GM23338 (cell line): ENCODE results near the gene HBZ. TPM values are rescaled to one million over a fixed set of nuclear protein-coding genes. Genes with fewer than 3 reads are reported as not detected.
A peak's percentile ranks its signal among the peaks of the same experiment; 100 is the strongest.

ENCODE experiments used
- ATAC-seq: fragments of 200-7000 bp; cut with Tn5 transposase; 3 replicates; pipeline ENCODE4 v1.9.1; 2020
- DNase-seq: peaks from one replicate; pipeline ENCODE4 v3.0.0-alpha.2; 2015; ENCODE audit warnings: low spot score
- H2AFZ ChIP-seq: fragments of 200-600 bp; sonication (generic); 2 replicates; pipeline ENCODE4 v1.8.0; 2016; ENCODE audit warnings: antibody characterized with exemption, mild to moderate bottlenecking, moderate library complexity
- H3F3A ChIP-seq: fragments of 200-600 bp; sonication (generic); replicated peaks from 2 replicates; pipeline ENCODE4 v1.8.0; 2017; ENCODE audit warnings: antibody characterized with exemption, mixed run types, low read depth
- H3K27ac ChIP-seq: fragments of 200-600 bp; sonication (generic); 2 replicates; pipeline ENCODE4 v1.6.1; 2016; ENCODE audit warnings: low read depth
- H3K27me3 ChIP-seq: fragments of 200-600 bp; sonication (generic); 2 replicates; pipeline ENCODE4 v1.8.0; 2016; ENCODE audit warnings: mild to moderate bottlenecking, mixed run types, moderate library complexity; ENCODE audit not compliant: insufficient read depth
- H3K36me3 ChIP-seq: fragments of 200-600 bp; sonication (generic); 2 replicates; pipeline ENCODE4 v1.8.0; 2016; ENCODE audit warnings: mild to moderate bottlenecking; ENCODE audit not compliant: insufficient read depth
- H3K4me1 ChIP-seq: fragments of 200-600 bp; sonication (generic); 2 replicates; pipeline ENCODE4 v1.8.0; 2016; ENCODE audit warnings: mild to moderate bottlenecking, moderate library complexity; ENCODE audit not compliant: insufficient read depth
- H3K4me2 ChIP-seq: fragments of 200-600 bp; sonication (generic); 2 replicates; pipeline ENCODE4 v1.7.1; 2017; ENCODE audit warnings: mixed run types
- H3K4me3 ChIP-seq: fragments of 200-600 bp; sonication (generic); 2 replicates; pipeline ENCODE4 v1.6.1; 2016; ENCODE audit warnings: mixed run types
- H3K79me2 ChIP-seq: fragments of 200-600 bp; sonication (generic); replicated peaks from 2 replicates; pipeline ENCODE4 v1.8.0; 2017; ENCODE audit warnings: mild to moderate bottlenecking; ENCODE audit not compliant: insufficient read depth
- H3K9me2 ChIP-seq: fragments of 200-600 bp; sonication (generic); 2 replicates; pipeline ENCODE4 v1.8.0; 2017; ENCODE audit not compliant: insufficient read depth
- H4K20me1 ChIP-seq: fragments of 200-600 bp; sonication (generic); replicated peaks from 2 replicates; pipeline ENCODE4 v1.8.0; 2017; ENCODE audit warnings: mild to moderate bottlenecking; ENCODE audit not compliant: insufficient read depth
- H3K27ac Mint-ChIP-seq: 2 replicates; pipeline ENCODE4 v1.8.0; 2020; ENCODE audit warnings: inconsistent platforms, mild to moderate bottlenecking, moderate library complexity, mixed read lengths
- H3K27me3 Mint-ChIP-seq: 3 replicates; pipeline ENCODE4 v1.8.0; 2022; ENCODE audit warnings: low read depth, mild to moderate bottlenecking, moderate library complexity, mixed read lengths, inconsistent platforms; ENCODE audit not compliant: insufficient read depth, poor library complexity
- H3K36me3 Mint-ChIP-seq: 3 replicates; pipeline ENCODE4 v1.8.0; 2021; ENCODE audit warnings: low read depth, mild to moderate bottlenecking, inconsistent platforms, moderate library complexity, mixed read lengths
- H3K4me1 Mint-ChIP-seq: 3 replicates; pipeline ENCODE4 v1.8.0; 2020; ENCODE audit warnings: mild to moderate bottlenecking, inconsistent platforms, mixed read lengths
- H3K4me3 Mint-ChIP-seq: 3 replicates; pipeline ENCODE4 v1.8.0; 2021; ENCODE audit warnings: moderate library complexity, mild to moderate bottlenecking, inconsistent platforms, mixed read lengths
- H3K9me3 Mint-ChIP-seq: 3 replicates; pipeline ENCODE4 v1.8.0; 2020; ENCODE audit warnings: moderate library complexity, mild to moderate bottlenecking, inconsistent platforms, mixed read lengths
- CREB1 ChIP-seq: fragments of 250-450 bp; sonication (Bioruptor Pico); IDR thresholded peaks from 2 replicates; pipeline ENCODE4 v1.5.0; 2020; ENCODE audit warnings: low read depth, mild to moderate bottlenecking, moderate library complexity
- EZH2phosphoT487 ChIP-seq: fragments of 200-600 bp; sonication (generic); IDR thresholded peaks from one replicate; pipeline ENCODE4 v1.8.1; 2018; ENCODE audit warnings: antibody characterized with exemption; ENCODE audit not compliant: unreplicated experiment
- JUNB ChIP-seq: IDR thresholded peaks from one replicate; pipeline ENCODE4 v1.6.1; 2016; ENCODE audit warnings: antibody characterized with exemption; ENCODE audit not compliant: unreplicated experiment
- NANOG ChIP-seq: IDR thresholded peaks from 2 replicates; pipeline ENCODE4 v1.6.1; 2016; ENCODE audit warnings: antibody characterized with exemption, borderline replicate concordance
- POLR2AphosphoS5 ChIP-seq: IDR thresholded peaks from 2 replicates; pipeline ENCODE4 v1.6.1; 2016; ENCODE audit warnings: antibody characterized with exemption, low read depth
- REST ChIP-seq: IDR thresholded peaks from one replicate; pipeline ENCODE4 v1.6.1; 2018; ENCODE audit warnings: antibody characterized with exemption; ENCODE audit not compliant: unreplicated experiment
- STAT1 ChIP-seq: IDR thresholded peaks from one replicate; pipeline ENCODE4 v1.6.1; 2016; ENCODE audit warnings: antibody characterized with exemption; ENCODE audit not compliant: unreplicated experiment
- ZNF331 ChIP-seq: fragments of 250-450 bp; sonication (Bioruptor Pico); IDR thresholded peaks from 2 replicates; pipeline ENCODE4 v1.5.0; 2020; ENCODE audit warnings: low read depth, mild to moderate bottlenecking, moderate library complexity
- polyA plus RNA-seq: library from polyadenylated mRNA; unstranded; fragments of >200 nt; fragmentation: Nextera tagmentation; extraction: Ambion mirVana; gene quantifications from 2 replicates; pipeline ENCODE4 v1.2.1, GENCODE V29; 2016
- total RNA-seq: library from RNA; depleted of rRNA; stranded (reverse); fragments of >200 nt; shearing (Covaris generic); gene quantifications from 2 replicates; pipeline ENCODE4 v1.2.3, GENCODE V29; 2014
- TF ChIP-seq, protein P1 (sequence below): fragments of 250-450 bp; sonication (Bioruptor Pico); IDR thresholded peaks from 2 replicates; pipeline ENCODE4 v1.5.0; 2020; ENCODE audit warnings: mild to moderate bottlenecking, moderate library complexity

The HBZ gene
- total and polyA plus RNA-seq, 2 experiments from 2014 or later = 0.39 TPM; not detected in 1

- H3K27ac Mint-ChIP-seq = no peak overlapping the region
- Histone ChIP-seq H3K4me3 (peak overlapping the region; percentile 85), H3K36me3 (no peaks in the 10 kb centered on the region), H3K9me2 (no peaks in the 10 kb centered on the region), H2AFZ (peak overlapping the region; percentile 99), H3K27me3 (peaks cover 71% of the 10 kb centered on the region), H3F3A (0 out of 2 replicates have a peak, but pooled peaks cover 6% of the 10 kb centered on the region), H3K27ac (no peak overlapping the region), H3K4me1 (peaks cover 5% of the 10 kb centered on the region; the same call in 1 of the 2 replicates), H4K20me1 (0 out of 2 replicates have a peak, but pooled peaks cover 3% of the 10 kb centered on the region), H3K4me2 (peak overlapping the region; percentile 98), H3K79me2 (no peaks in the 10 kb centered on the region)
- peaks cover 35% of the 10 kb centered on the region for H3K27me3 Mint-ChIP-seq
- ATAC-seq = no peak
- TF ChIP-seq POLR2AphosphoS5 = no peak
- TF ChIP-seq NANOG = no peak
- TF ChIP-seq STAT1 = no peak
- TF ChIP-seq ZNF331 = no peak
- TF ChIP-seq CREB1 (CRISPR knock-in tag) = no peak
- no peak for TF ChIP-seq EZH2phosphoT487
- TF ChIP-seq, protein P1, sequence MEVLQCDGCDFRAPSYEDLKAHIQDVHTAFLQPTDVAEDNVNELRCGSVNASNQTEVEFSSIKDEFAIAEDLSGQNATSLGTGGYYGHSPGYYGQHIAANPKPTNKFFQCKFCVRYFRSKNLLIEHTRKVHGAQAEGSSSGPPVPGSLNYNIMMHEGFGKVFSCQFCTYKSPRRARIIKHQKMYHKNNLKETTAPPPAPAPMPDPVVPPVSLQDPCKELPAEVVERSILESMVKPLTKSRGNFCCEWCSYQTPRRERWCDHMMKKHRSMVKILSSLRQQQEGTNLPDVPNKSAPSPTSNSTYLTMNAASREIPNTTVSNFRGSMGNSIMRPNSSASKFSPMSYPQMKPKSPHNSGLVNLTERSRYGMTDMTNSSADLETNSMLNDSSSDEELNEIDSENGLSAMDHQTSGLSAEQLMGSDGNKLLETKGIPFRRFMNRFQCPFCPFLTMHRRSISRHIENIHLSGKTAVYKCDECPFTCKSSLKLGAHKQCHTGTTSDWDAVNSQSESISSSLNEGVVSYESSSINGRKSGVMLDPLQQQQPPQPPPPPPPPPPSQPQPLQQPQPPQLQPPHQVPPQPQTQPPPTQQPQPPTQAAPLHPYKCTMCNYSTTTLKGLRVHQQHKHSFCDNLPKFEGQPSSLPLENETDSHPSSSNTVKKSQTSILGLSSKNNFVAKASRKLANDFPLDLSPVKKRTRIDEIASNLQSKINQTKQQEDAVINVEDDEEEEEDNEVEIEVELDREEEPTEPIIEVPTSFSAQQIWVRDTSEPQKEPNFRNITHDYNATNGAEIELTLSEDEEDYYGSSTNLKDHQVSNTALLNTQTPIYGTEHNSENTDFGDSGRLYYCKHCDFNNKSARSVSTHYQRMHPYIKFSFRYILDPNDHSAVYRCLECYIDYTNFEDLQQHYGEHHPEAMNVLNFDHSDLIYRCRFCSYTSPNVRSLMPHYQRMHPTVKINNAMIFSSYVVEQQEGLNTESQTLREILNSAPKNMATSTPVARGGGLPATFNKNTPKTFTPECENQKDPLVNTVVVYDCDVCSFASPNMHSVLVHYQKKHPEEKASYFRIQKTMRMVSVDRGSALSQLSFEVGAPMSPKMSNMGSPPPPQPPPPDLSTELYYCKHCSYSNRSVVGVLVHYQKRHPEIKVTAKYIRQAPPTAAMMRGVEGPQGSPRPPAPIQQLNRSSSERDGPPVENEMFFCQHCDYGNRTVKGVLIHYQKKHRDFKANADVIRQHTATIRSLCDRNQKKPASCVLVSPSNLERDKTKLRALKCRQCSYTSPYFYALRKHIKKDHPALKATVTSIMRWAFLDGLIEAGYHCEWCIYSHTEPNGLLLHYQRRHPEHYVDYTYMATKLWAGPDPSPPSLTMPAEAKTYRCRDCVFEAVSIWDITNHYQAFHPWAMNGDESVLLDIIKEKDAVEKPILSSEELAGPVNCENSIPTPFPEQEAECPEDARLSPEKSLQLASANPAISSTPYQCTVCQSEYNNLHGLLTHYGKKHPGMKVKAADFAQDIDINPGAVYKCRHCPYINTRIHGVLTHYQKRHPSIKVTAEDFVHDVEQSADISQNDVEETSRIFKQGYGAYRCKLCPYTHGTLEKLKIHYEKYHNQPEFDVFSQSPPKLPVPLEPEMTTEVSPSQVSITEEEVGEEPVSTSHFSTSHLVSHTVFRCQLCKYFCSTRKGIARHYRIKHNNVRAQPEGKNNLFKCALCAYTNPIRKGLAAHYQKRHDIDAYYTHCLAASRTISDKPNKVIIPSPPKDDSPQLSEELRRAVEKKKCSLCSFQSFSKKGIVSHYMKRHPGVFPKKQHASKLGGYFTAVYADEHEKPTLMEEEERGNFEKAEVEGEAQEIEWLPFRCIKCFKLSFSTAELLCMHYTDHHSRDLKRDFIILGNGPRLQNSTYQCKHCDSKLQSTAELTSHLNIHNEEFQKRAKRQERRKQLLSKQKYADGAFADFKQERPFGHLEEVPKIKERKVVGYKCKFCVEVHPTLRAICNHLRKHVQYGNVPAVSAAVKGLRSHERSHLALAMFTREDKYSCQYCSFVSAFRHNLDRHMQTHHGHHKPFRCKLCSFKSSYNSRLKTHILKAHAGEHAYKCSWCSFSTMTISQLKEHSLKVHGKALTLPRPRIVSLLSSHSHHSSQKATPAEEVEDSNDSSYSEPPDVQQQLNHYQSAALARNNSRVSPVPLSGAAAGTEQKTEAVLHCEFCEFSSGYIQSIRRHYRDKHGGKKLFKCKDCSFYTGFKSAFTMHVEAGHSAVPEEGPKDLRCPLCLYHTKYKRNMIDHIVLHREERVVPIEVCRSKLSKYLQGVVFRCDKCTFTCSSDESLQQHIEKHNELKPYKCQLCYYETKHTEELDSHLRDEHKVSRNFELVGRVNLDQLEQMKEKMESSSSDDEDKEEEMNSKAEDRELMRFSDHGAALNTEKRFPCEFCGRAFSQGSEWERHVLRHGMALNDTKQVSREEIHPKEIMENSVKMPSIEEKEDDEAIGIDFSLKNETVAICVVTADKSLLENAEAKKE (CRISPR knock-in tag) = no peak
- TF ChIP-seq REST = no peak
- no peak for TF ChIP-seq JUNB
- peaks cover 4% of the 10 kb centered on the region; the same call in 2 of the 3 replicates for H3K9me3 Mint-ChIP-seq
- H3K4me3 Mint-ChIP-seq = peak overlapping the region; percentile 82
- DNase-seq = no peak
- H3K36me3 Mint-ChIP-seq = no peaks in the 10 kb centered on the region
- peaks cover 5% of the 10 kb centered on the region; the same call in 2 of the 3 replicates for H3K4me1 Mint-ChIP-seq
Observed at GRCh38 chr16:155031-155398, 2.6 kb downstream of the HBZ start.
